ENCODE results near the gene HDAC4. TPM values are rescaled to one million over a fixed set of nuclear protein-coding genes. Genes with fewer than 3 reads are reported as not detected.

Gene HDAC4
- polyA plus RNA-seq, 1 donor (not counting 4 experiments of a cell fraction or from before 2014, with no cell fraction given) = 2.9 TPM

GRCh38 chr2:239107936-239108335 is 292.9 kb downstream of the HDAC4 start:
- dilution Hi-C loops (cut with MboI; ENCODE audit: extremely low pct_ligation_motif_present, low sequenced_read_pairs) = no loop called here
- Histone ChIP-seq H3K36me3 (ENCODE audit: control insufficient read depth in 2 of 2, extremely low read depth in 1 of 2, insufficient read depth in 2 of 2, low read length in 2 of 2) (peaks cover 0 to 4% of the 10 kb centered on the region in 2 experiments), H3K9me1 (ENCODE audit: control insufficient read depth, extremely low read depth, insufficient read depth, low read length) (no peaks in the 10 kb centered on the region)

GRCh38 chr2:239106966-239107365 is 293.9 kb downstream of the HDAC4 start:
- H3K9ac ChIP-seq (ENCODE audit: control insufficient read depth, extremely low read depth, insufficient read depth, low read length) = no peak overlapping the region
- H3K9me1 ChIP-seq (ENCODE audit: control insufficient read depth, extremely low read depth, insufficient read depth, low read length) = no peaks in the 10 kb centered on the region
- peaks cover 2% of the 10 kb centered on the region for H3K4me1 ChIP-seq (ENCODE audit: control insufficient read depth, extremely low read depth, insufficient read depth, low read length)
- H3K36me3 ChIP-seq (ENCODE audit: control insufficient read depth in 2 of 2, extremely low read depth in 1 of 2, insufficient read depth in 2 of 2, low read length in 2 of 2) = peaks cover 4% of the 10 kb centered on the region in 2 experiments
- H2AFZ ChIP-seq (ENCODE audit: control insufficient read depth, low read length) = no peak overlapping the region
- H3K27ac ChIP-seq (ENCODE audit: control insufficient read depth, insufficient read depth, low read length) = no peak overlapping the region
- H4K20me1 ChIP-seq (ENCODE audit: control insufficient read depth, extremely low read depth, insufficient read depth, low read length) = no peaks in the 10 kb centered on the region
- no peak overlapping the region for H3K4me3 ChIP-seq (ENCODE audit: control insufficient read depth in 2 of 3, extremely low read depth in 1 of 3, insufficient read depth in 2 of 3, low read depth in 1 of 3, low read length in 3 of 3)
- no peaks in the 10 kb centered on the region for H3K79me2 ChIP-seq (ENCODE audit: control insufficient read depth, insufficient read depth, low read length)
- no peak overlapping the region for H3K4me2 ChIP-seq (ENCODE audit: control insufficient read depth, extremely low read depth, insufficient read depth, low read depth, low read length)
- no peaks in the 10 kb centered on the region for H3K27me3 ChIP-seq (ENCODE audit: control insufficient read depth, extremely low read depth, insufficient read depth, low read length)
- no peaks in the 10 kb centered on the region for H3K9me3 ChIP-seq (ENCODE audit: control insufficient read depth, low read depth, low read length)
- TF ChIP-seq CTCF (optimal IDR thresholded peaks at IDR 0.05 in 1 of 3, IDR thresholded peaks at IDR 0.05 in 1 of 3, conservative IDR thresholded peaks at IDR 0.05 in 1 of 3; ENCODE audit: extremely low read depth in 1 of 3, insufficient read depth in 2 of 3, low read length in 3 of 3) (no peak), EZH2 (IDR thresholded peaks at IDR 0.05; ENCODE audit: low read length) (no peak)
- FAIRE-seq = no peak
- dilution Hi-C loops (cut with MboI; ENCODE audit: extremely low pct_ligation_motif_present, low sequenced_read_pairs) = no loop called here
- no peak for DNase-seq (ENCODE audit: low read depth, low spot score)

More at GRCh38 chr2:239107936-239108335, 292.9 kb downstream of the HDAC4 start:
- Histone ChIP-seq H4K20me1 (ENCODE audit: control insufficient read depth, extremely low read depth, insufficient read depth, low read length) (no peaks in the 10 kb centered on the region), H3K79me2 (ENCODE audit: control insufficient read depth, insufficient read depth, low read length) (no peaks in the 10 kb centered on the region), H3K27me3 (ENCODE audit: control insufficient read depth, extremely low read depth, insufficient read depth, low read length) (no peaks in the 10 kb centered on the region), H3K4me3 (ENCODE audit: control insufficient read depth in 2 of 3, extremely low read depth in 1 of 3, insufficient read depth in 2 of 3, low read depth in 1 of 3, low read length in 3 of 3) (no peak overlapping the region), H3K27ac (ENCODE audit: control insufficient read depth, insufficient read depth, low read length) (no peak overlapping the region), H3K9ac (ENCODE audit: control insufficient read depth, extremely low read depth, insufficient read depth, low read length) (no peak overlapping the region), H3K4me1 (ENCODE audit: control insufficient read depth, extremely low read depth, insufficient read depth, low read length) (peaks cover 2% of the 10 kb centered on the region), H3K9me3 (ENCODE audit: control insufficient read depth, low read depth, low read length) (no peaks in the 10 kb centered on the region), H3K4me2 (ENCODE audit: control insufficient read depth, extremely low read depth, insufficient read depth, low read depth, low read length) (no peak overlapping the region), H2AFZ (ENCODE audit: control insufficient read depth, low read length) (no peak overlapping the region)
- DNase-seq (ENCODE audit: low read depth, low spot score) (no peak), FAIRE-seq (no peak)
- TF ChIP-seq EZH2 (IDR thresholded peaks at IDR 0.05; ENCODE audit: low read length) (no peak), CTCF (optimal IDR thresholded peaks at IDR 0.05 in 1 of 3, IDR thresholded peaks at IDR 0.05 in 1 of 3, conservative IDR thresholded peaks at IDR 0.05 in 1 of 3; ENCODE audit: extremely low read depth in 1 of 3, insufficient read depth in 2 of 3, low read length in 3 of 3) (no peak)
